Astrocyte (in vitro differentiated cells and primary cell): Measurements from ENCODE around the gene POLR2F. TPM values are rescaled to one million over a fixed set of nuclear protein-coding genes. Genes with fewer than 3 reads are reported as not detected.
"Not testable (repeated sequence)": the region's sequence is repeated elsewhere in the genome, so short reads cannot be mapped to it uniquely, and the experiment has no call there.

Experiments
- DNase-seq: peaks from one replicate; pipeline ENCODE4 v3.0.0-alpha.2; 2010; ENCODE audit warnings: low read depth
- FAIRE-seq: peaks from 2 replicates; lab custom pipeline; 2011; peaks lifted over from hg19 to GRCh38; lab: Jason Lieb, UNC
- H2AFZ ChIP-seq: 2 replicates; pipeline ENCODE4 v1.6.0; 2012; ENCODE audit warnings: low read depth, low read length, inconsistent platforms
- H3K27ac ChIP-seq: 2 replicates; pipeline ENCODE4 v1.5.1; 2011; ENCODE audit warnings: low read depth, low read length, inconsistent platforms
- H3K27me3 ChIP-seq: 2 replicates; pipeline ENCODE4 v1.6.0; 2011; ENCODE audit warnings: low read length, inconsistent platforms; ENCODE audit not compliant: insufficient read depth
- H3K36me3 ChIP-seq: 2 replicates; pipeline ENCODE4 v1.5.1; 2011; ENCODE audit warnings: low read length, inconsistent platforms; ENCODE audit not compliant: insufficient read depth
- H3K4me1 ChIP-seq: 2 replicates; pipeline ENCODE4 v1.5.1; 2011; ENCODE audit warnings: low read length, inconsistent platforms; ENCODE audit not compliant: insufficient read depth
- H3K4me2 ChIP-seq: 2 replicates; pipeline ENCODE4 v1.6.0; 2012; ENCODE audit warnings: low read length, inconsistent platforms
- H3K4me3 ChIP-seq: 2 replicates; pipeline ENCODE4 v1.5.1; 2011; ENCODE audit warnings: low read depth, mild to moderate bottlenecking, low read length, inconsistent platforms; ENCODE audit not compliant: insufficient read depth
- H3K79me2 ChIP-seq: 2 replicates; pipeline ENCODE4 v1.6.0; 2012; ENCODE audit warnings: mild to moderate bottlenecking, low read length, inconsistent platforms; ENCODE audit not compliant: insufficient read depth
- H3K9ac ChIP-seq: 2 replicates; pipeline ENCODE4 v1.6.0; 2012; ENCODE audit warnings: mild to moderate bottlenecking, low read length, inconsistent platforms
- H3K9me3 ChIP-seq: 2 replicates; pipeline ENCODE4 v1.5.1; 2012; ENCODE audit warnings: low read depth, mild to moderate bottlenecking, low read length, inconsistent platforms; ENCODE audit not compliant: insufficient read depth
- H4K20me1 ChIP-seq: 2 replicates; pipeline ENCODE4 v1.6.0; 2012; ENCODE audit warnings: low read length, inconsistent platforms; ENCODE audit not compliant: insufficient read depth
- H3K27ac Mint-ChIP-seq: one replicate; pipeline ENCODE4 v1.8.0; 2021; ENCODE audit warnings: mild to moderate bottlenecking, mixed read lengths; ENCODE audit not compliant: unreplicated experiment
- H3K27me3 Mint-ChIP-seq: one replicate; pipeline ENCODE4 v1.8.0; 2021; ENCODE audit warnings: low read depth, mixed read lengths; ENCODE audit not compliant: unreplicated experiment
- H3K36me3 Mint-ChIP-seq: one replicate; pipeline ENCODE4 v1.8.0; 2021; ENCODE audit warnings: low read depth, mixed read lengths; ENCODE audit not compliant: unreplicated experiment
- H3K4me1 Mint-ChIP-seq: one replicate; pipeline ENCODE4 v1.8.0; 2021; ENCODE audit warnings: low read depth, mixed read lengths; ENCODE audit not compliant: unreplicated experiment
- H3K4me3 Mint-ChIP-seq: one replicate; pipeline ENCODE4 v1.8.0; 2021; ENCODE audit warnings: mild to moderate bottlenecking, moderate library complexity, mixed read lengths; ENCODE audit not compliant: unreplicated experiment
- H3K9me3 Mint-ChIP-seq: one replicate; pipeline ENCODE4 v1.8.0; 2021; ENCODE audit warnings: mild to moderate bottlenecking, mixed read lengths; ENCODE audit not compliant: unreplicated experiment
- CTCF ChIP-seq: IDR thresholded peaks from 2 replicates; pipeline ENCODE4 v1.5.1; 2011; ENCODE audit warnings: low read depth, mild to moderate bottlenecking, inconsistent platforms, low read length, moderate library complexity; ENCODE audit not compliant: insufficient read depth
- EZH2 ChIP-seq: IDR thresholded peaks from 2 replicates; pipeline ENCODE4 v1.6.1; 2012; ENCODE audit warnings: mild to moderate bottlenecking, low read length, inconsistent platforms; ENCODE audit not compliant: insufficient read depth
- total RNA-seq: library from RNA; stranded (reverse); gene quantifications from 2 replicates; pipeline ENCODE4 v1.2.1, GENCODE V29; 2021

POLR2F gene
- total RNA-seq, 1 donor from 2014 or later, result 149 TPM

- Histone ChIP-seq H3K27ac (no peak overlapping the region), H3K27me3 (no peaks in the 10 kb centered on the region), H4K20me1 (peaks cover 6% of the 10 kb centered on the region), H3K9ac (no peak overlapping the region), H3K4me2 (no peak overlapping the region), H3K4me1 (no peaks in the 10 kb centered on the region), H2AFZ (no peak overlapping the region), H3K36me3 (peaks cover 1% of the 10 kb centered on the region), H3K79me2 (no peaks in the 10 kb centered on the region), H3K9me3 (no peaks in the 10 kb centered on the region), H3K4me3 (no peak overlapping the region)
- Mint-ChIP-seq H3K27ac (no peak overlapping the region), H3K4me1 (peaks cover 9% of the 10 kb centered on the region), H3K27me3 (no peaks in the 10 kb centered on the region), H3K36me3 (peaks cover 14% of the 10 kb centered on the region), H3K4me3 (no peak overlapping the region), H3K9me3 (no peaks in the 10 kb centered on the region)
- TF ChIP-seq EZH2 (no peak), CTCF (no peak)
- FAIRE-seq (no peak), DNase-seq (no peak)
These were observed 20.0 kb downstream of the POLR2F start for GRCh38 chr22:37973271-37974170.

- no peak overlapping the region for H2AFZ ChIP-seq
These were observed 21.7 kb downstream of the POLR2F start for GRCh38 chr22:37975153-37975552.

GRCh38 chr22:37976022-37976421 lies 22.5 kb downstream of the POLR2F start:
- H3K27ac ChIP-seq, H3K27me3 ChIP-seq, H3K4me2 ChIP-seq, H3K27ac Mint-ChIP-seq, H2AFZ ChIP-seq, H3K9me3 Mint-ChIP-seq, H3K4me3 Mint-ChIP-seq, FAIRE-seq, H3K79me2 ChIP-seq, H3K36me3 ChIP-seq, H3K9ac ChIP-seq, H3K27me3 Mint-ChIP-seq, DNase-seq, H3K9me3 ChIP-seq, H4K20me1 ChIP-seq, H3K4me3 ChIP-seq, H3K4me1 ChIP-seq, H3K4me1 Mint-ChIP-seq: not testable (repeated sequence)
- peaks cover 11% of the 10 kb centered on the region for H3K36me3 Mint-ChIP-seq

More at GRCh38 chr22:37975153-37975552, 21.7 kb downstream of the POLR2F start:
- Histone ChIP-seq H3K9me3 (no peaks in the 10 kb centered on the region), H3K9ac (no peak overlapping the region), H3K27me3 (no peaks in the 10 kb centered on the region), H3K4me3 (no peak overlapping the region), H3K79me2 (no peaks in the 10 kb centered on the region), H3K36me3 (no peaks in the 10 kb centered on the region), H4K20me1 (peaks cover 6% of the 10 kb centered on the region), H3K4me2 (no peak overlapping the region), H3K27ac (no peak overlapping the region), H3K4me1 (no peaks in the 10 kb centered on the region)
- Mint-ChIP-seq H3K4me3 (no peak overlapping the region), H3K4me1 (peaks cover 9% of the 10 kb centered on the region), H3K27me3 (no peaks in the 10 kb centered on the region), H3K9me3 (no peaks in the 10 kb centered on the region), H3K27ac (no peak overlapping the region), H3K36me3 (peaks cover 11% of the 10 kb centered on the region)
- DNase-seq (no peak), FAIRE-seq (no peak)
- TF ChIP-seq CTCF, result no peak
- TF ChIP-seq EZH2, result no peak
